Keratinocyte (primary cell): ENCODE results near the gene ERC2. TPM values are rescaled to one million over a fixed set of nuclear protein-coding genes. Genes with fewer than 3 reads are reported as not detected.

ENCODE experiments used
- DNase-seq: peaks from one replicate; pipeline ENCODE4 v3.0.0-alpha.2; 2011; ENCODE audit warnings: low read depth, missing footprints, low spot score
- FAIRE-seq: peaks from 2 replicates; lab custom pipeline; 2011; peaks lifted over from hg19 to GRCh38; lab: Jason Lieb, UNC
- H2AFZ ChIP-seq: 2 replicates; pipeline ENCODE4 v1.6.0; 2012; ENCODE audit warnings: low read length, control low read depth, inconsistent platforms; ENCODE audit not compliant: control insufficient read depth
- H3K27ac ChIP-seq: 2 replicates; pipeline ENCODE4 v1.5.1; 2011; ENCODE audit warnings: low read length; ENCODE audit not compliant: control insufficient read depth, insufficient read depth
- H3K27me3 ChIP-seq: 3 replicates; pipeline ENCODE4 v1.6.0; 2011; ENCODE audit warnings: low read length; ENCODE audit not compliant: control insufficient read depth, insufficient read depth; ENCODE audit errors: extremely low read depth
- H3K36me3 ChIP-seq, 2 experiments: 2 replicates in 1 of 2; 3 replicates in 1 of 2; pipeline ENCODE4 v1.5.1; 2011; ENCODE audit warnings: low read length in 2 of 2, mild to moderate bottlenecking in 1 of 2; ENCODE audit not compliant: control insufficient read depth in 2 of 2, insufficient read depth in 2 of 2; ENCODE audit errors: extremely low read depth in 1 of 2
- H3K4me1 ChIP-seq: 3 replicates; pipeline ENCODE4 v1.5.1; 2011; ENCODE audit warnings: low read length; ENCODE audit not compliant: control insufficient read depth, insufficient read depth; ENCODE audit errors: extremely low read depth
- H3K4me2 ChIP-seq: 3 replicates; pipeline ENCODE4 v1.6.0; 2011; ENCODE audit warnings: low read depth, low read length; ENCODE audit not compliant: control insufficient read depth, insufficient read depth; ENCODE audit errors: extremely low read depth
- H3K4me3 ChIP-seq, 3 experiments: fragments of 200-600 bp in 1 of 3; sonication (generic) in 1 of 3; 2 replicates in 2 of 3; 3 replicates in 1 of 3; pipeline ENCODE4 v1.5.1; 2011 to 2016; ENCODE audit warnings: low read length in 3 of 3, mild to moderate bottlenecking in 3 of 3, control low read depth in 2 of 3, inconsistent platforms in 1 of 3, low read depth in 1 of 3, mixed read lengths in 1 of 3, mixed run types in 1 of 3, moderate library complexity in 1 of 3; ENCODE audit not compliant: control insufficient read depth in 2 of 3, insufficient read depth in 2 of 3; ENCODE audit errors: extremely low read depth in 1 of 3
- H3K79me2 ChIP-seq: 2 replicates; pipeline ENCODE4 v1.6.0; 2012; ENCODE audit warnings: low read length; ENCODE audit not compliant: control insufficient read depth, insufficient read depth
- H3K9ac ChIP-seq: 3 replicates; pipeline ENCODE4 v1.6.0; 2011; ENCODE audit warnings: low read length; ENCODE audit not compliant: control insufficient read depth, insufficient read depth; ENCODE audit errors: extremely low read depth
- H3K9me1 ChIP-seq: 3 replicates; pipeline ENCODE4 v1.6.0; 2011; ENCODE audit warnings: low read length; ENCODE audit not compliant: control insufficient read depth, insufficient read depth; ENCODE audit errors: extremely low read depth
- H3K9me3 ChIP-seq: 2 replicates; pipeline ENCODE4 v1.5.1; 2012; ENCODE audit warnings: low read depth, low read length; ENCODE audit not compliant: control insufficient read depth
- H4K20me1 ChIP-seq: 3 replicates; pipeline ENCODE4 v1.6.0; 2011; ENCODE audit warnings: low read length; ENCODE audit not compliant: control insufficient read depth, insufficient read depth; ENCODE audit errors: extremely low read depth
- CTCF ChIP-seq, 3 experiments: IDR thresholded peaks in 1 of 3; conservative IDR thresholded peaks in 1 of 3; optimal IDR thresholded peaks in 1 of 3; 2 replicates in 2 of 3; 3 replicates in 1 of 3; pipeline versions ENCODE3 to v1.5.1; 2011; ENCODE audit warnings: low read length in 3 of 3, mild to moderate bottlenecking in 3 of 3, moderate library complexity in 2 of 3, control low read depth in 1 of 3, inconsistent platforms in 1 of 3; ENCODE audit not compliant: insufficient read depth in 2 of 3; ENCODE audit errors: extremely low read depth in 1 of 3
- EZH2 ChIP-seq: IDR thresholded peaks from one replicate; pipeline ENCODE4 v1.6.1; 2012; ENCODE audit warnings: inconsistent platforms, mild to moderate bottlenecking, low read length, moderate library complexity
- dilution Hi-C: fragments of 300-500 bp; cut with MboI; formaldehyde crosslinking; loops from one replicate; pipeline ENCODE4 v1.7.0; 2020; ENCODE audit warnings: low sequenced_read_pairs; ENCODE audit not compliant: extremely low pct_ligation_motif_present
- polyA plus RNA-seq, 5 experiments: library from polyadenylated mRNA; depleted of rRNA in 3 of 5; stranded (reverse) in 3 of 5; stranded (forward) in 1 of 5; unstranded in 1 of 5; fragments of >200 nt; gene quantifications; 1 replicate in 1 of 5; 2 replicates in 3 of 5; 3 replicates in 1 of 5; pipeline versions ENCODE4 v1.2.1 to v1.2.3, GENCODE V29; 2011 to 2012; ENCODE audit warnings: missing spikeins in 2 of 5, low read depth in 1 of 5, low replicate concordance in 1 of 5

ERC2 gene
- polyA plus RNA-seq, 1 donor (not counting 4 experiments of a cell fraction or from before 2014, with no cell fraction given): 0.08 TPM

DNA sequence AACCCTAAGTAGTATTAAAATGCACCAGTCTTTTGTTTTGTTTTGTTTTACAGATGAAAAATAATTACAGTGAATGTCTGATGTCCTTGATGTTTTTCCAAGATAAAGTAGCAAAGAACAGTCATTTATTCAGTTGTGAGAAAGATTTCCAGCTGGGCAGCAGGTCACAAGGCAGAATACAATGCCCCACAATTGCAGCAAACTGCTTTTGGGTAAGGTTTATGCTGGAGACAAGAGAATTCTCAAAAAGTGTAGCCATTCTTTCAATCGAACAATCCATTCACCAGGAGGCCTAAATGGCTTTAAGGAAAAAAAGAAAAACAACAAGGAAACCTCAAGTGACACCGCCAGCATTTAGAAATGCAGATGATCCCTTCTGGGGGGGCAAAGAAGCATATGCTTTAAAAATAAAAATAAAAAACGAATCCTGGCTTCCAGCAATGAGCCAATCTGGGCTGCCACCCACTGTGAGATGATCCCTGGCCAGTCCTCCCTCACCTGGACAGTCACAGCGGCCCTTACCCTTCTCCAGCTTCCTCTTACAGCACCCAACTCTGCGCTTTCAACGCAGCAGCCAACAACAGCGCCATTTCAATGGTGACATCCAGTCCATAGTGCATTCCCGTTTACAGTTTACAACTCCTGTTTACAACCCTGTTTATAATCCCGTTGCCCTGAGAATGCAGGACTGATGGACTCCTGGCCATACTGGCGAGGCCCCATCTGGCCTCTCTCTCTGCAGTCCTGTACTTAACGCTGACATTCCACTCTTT, 955.5 kb downstream of the ERC2 start:
- Histone ChIP-seq H3K79me2 (no peaks in the 10 kb centered on the region), H3K36me3 (no peaks in the 10 kb centered on the region), H2AFZ (no peak overlapping the region), H3K9me3 (no peaks in the 10 kb centered on the region), H3K27me3 (no peaks in the 10 kb centered on the region), H3K4me3 (no peak overlapping the region), H3K9ac (no peak overlapping the region), H3K27ac (no peak overlapping the region), H3K9me1 (no peaks in the 10 kb centered on the region), H3K4me2 (peak overlapping the region; percentile 59), H4K20me1 (no peaks in the 10 kb centered on the region), H3K4me1 (peaks cover 14% of the 10 kb centered on the region)
- FAIRE-seq (no peak), DNase-seq (no peak)
- no peak for TF ChIP-seq EZH2
- no peak for TF ChIP-seq CTCF (optimal IDR thresholded peaks at IDR 0.05 in 1 of 3, IDR thresholded peaks at IDR 0.05 in 1 of 3, conservative IDR thresholded peaks at IDR 0.05 in 1 of 3; ENCODE audit: extremely low read depth in 1 of 3, insufficient read depth in 2 of 3, low read length in 3 of 3)
- dilution Hi-C loops: no loop called here

GRCh38 chr3:55511895-55512570, 956.2 kb downstream of the ERC2 start:
- FAIRE-seq (peak; percentile 88), DNase-seq (no peak)
- peak overlapping the region; percentile 41 for H2AFZ ChIP-seq
- H3K27me3 ChIP-seq: no peaks in the 10 kb centered on the region
- H4K20me1 ChIP-seq: no peaks in the 10 kb centered on the region
- no peak overlapping the region for H3K9ac ChIP-seq
- H3K9me1 ChIP-seq: no peaks in the 10 kb centered on the region
- H3K27ac ChIP-seq: no peak overlapping the region
- dilution Hi-C loops: no loop called here
- H3K9me3 ChIP-seq: no peaks in the 10 kb centered on the region
- H3K4me2 ChIP-seq: peak overlapping the region; percentile 59
- H3K79me2 ChIP-seq: no peaks in the 10 kb centered on the region
- peaks cover 14% of the 10 kb centered on the region for H3K4me1 ChIP-seq
- no peak for TF ChIP-seq EZH2
- no peak for TF ChIP-seq CTCF (optimal IDR thresholded peaks at IDR 0.05 in 1 of 3, IDR thresholded peaks at IDR 0.05 in 1 of 3, conservative IDR thresholded peaks at IDR 0.05 in 1 of 3; ENCODE audit: extremely low read depth in 1 of 3, insufficient read depth in 2 of 3, low read length in 3 of 3)
- peak overlapping the region in 1 of 3 experiments; percentile 12 for H3K4me3 ChIP-seq
- H3K36me3 ChIP-seq: no peaks in the 10 kb centered on the region
